ENCODE data around the gene XKR8. TPM values are rescaled to one million over a fixed set of nuclear protein-coding genes. Genes with fewer than 3 reads are reported as not detected.

XKR8 gene
- total and polyA plus RNA-seq, 9 of the 15 experiments (the other 6 are each of a cell fraction or from before 2014, with no cell fraction given), result 0.45 to 2.8 (median 1.7) TPM

GRCh38 chr1:27960762-27961645 is 1.2 kb downstream of the XKR8 start:
- intact Hi-C loops (cut with micrococcal nuclease) (no loop called here), in situ Hi-C loops (cut with MboI) (no loop called here)
- Histone ChIP-seq H3K4me1 (replicated peaks in 1 of 2; ENCODE audit: control insufficient read depth in 2 of 2, insufficient read depth in 2 of 2, low read length in 2 of 2) (peaks cover 0 to 28% of the 10 kb centered on the region in 2 experiments; a peak in 3 of 5 replicates), H3K4me3 (no peak overlapping the region), H3K36me3 (ENCODE audit: control insufficient read depth, insufficient read depth, low read length) (no peaks in the 10 kb centered on the region), H3K9me3 (replicated peaks; ENCODE audit: control insufficient read depth, insufficient read depth, low read depth, low read length) (no peaks in the 10 kb centered on the region), H3K4me2 (ENCODE audit: insufficient read depth, low read length) (no peak overlapping the region), H3K27me3 (ENCODE audit: control insufficient read depth in 2 of 2, insufficient read depth in 2 of 2, low read length in 2 of 2) (no peaks in the 10 kb centered on the region), H3K9me1 (ENCODE audit: control insufficient read depth, insufficient read depth, low read length) (no peaks in the 10 kb centered on the region), H2AFZ (ENCODE audit: low read depth, low read length) (no peak overlapping the region), H4K20me1 (replicated peaks; ENCODE audit: control insufficient read depth, insufficient read depth, low read length) (no peaks in the 10 kb centered on the region), H3K79me2 (ENCODE audit: control insufficient read depth, insufficient read depth, low read length) (no peaks in the 10 kb centered on the region), H3K27ac (ENCODE audit: extremely low read depth, low read depth, low read length) (no peak overlapping the region), H3K9ac (ENCODE audit: insufficient read depth in 1 of 2, low read depth in 2 of 2, low read length in 2 of 2) (peak overlapping the region in 1 of 2 experiments; percentile 82; a peak in 2 of 4 replicates)
- POLR2A ChIA-PET, result interaction anchor here (0.7 to 1.4 kb wide), 5 partner anchors 11 to 115 kb away, joined by 3 to 4 read pairs (median 3); no protein-coding TSS in a partner anchor
- no peak for ATAC-seq
- FAIRE-seq, result peak; percentile 48
- BruUV-seq (replicated peaks), result no TSS peak
- CTCF ChIA-PET (ENCODE audit: low intra/inter-chr PET ratio), result no interaction called here
- no peak for DNase-seq (ENCODE audit: extremely low read depth in 1 of 4, low spot score in 3 of 4)
- WGBS (ENCODE audit: insufficient coverage, low coverage, missing lambda C conversion rate), result 41% methylated on average over 13 of the region's 13 CpGs
- no peak for TF ChIP-seq ZFP30 (CRISPR knock-in tag; IDR thresholded peaks at IDR 0.05; ENCODE audit: borderline replicate concordance)
- no peak for TF ChIP-seq PTRF (tag; IDR thresholded peaks at IDR 0.05)
- TF ChIP-seq EGR1 (conservative IDR thresholded peaks at IDR 0.05), result no peak
- TF ChIP-seq RFX7 (CRISPR knock-in tag; IDR thresholded peaks at IDR 0.05), result no peak
- no peak for TF ChIP-seq MIER1 (IDR thresholded peaks at IDR 0.05; ENCODE audit: low read depth)
- no peak for TF ChIP-seq IRF9 (tag; IDR thresholded peaks at IDR 0.05)
